ENCODE results near the gene TUBB4A. TPM values are rescaled to one million over a fixed set of nuclear protein-coding genes. Genes with fewer than 3 reads are reported as not detected.

The TUBB4A gene
- total and polyA plus RNA-seq, 10 of the 15 experiments (the other 5 are each of a cell fraction or from before 2014, with no cell fraction given) = 0.29 to 22.4 (median 3.8) TPM

DNA sequence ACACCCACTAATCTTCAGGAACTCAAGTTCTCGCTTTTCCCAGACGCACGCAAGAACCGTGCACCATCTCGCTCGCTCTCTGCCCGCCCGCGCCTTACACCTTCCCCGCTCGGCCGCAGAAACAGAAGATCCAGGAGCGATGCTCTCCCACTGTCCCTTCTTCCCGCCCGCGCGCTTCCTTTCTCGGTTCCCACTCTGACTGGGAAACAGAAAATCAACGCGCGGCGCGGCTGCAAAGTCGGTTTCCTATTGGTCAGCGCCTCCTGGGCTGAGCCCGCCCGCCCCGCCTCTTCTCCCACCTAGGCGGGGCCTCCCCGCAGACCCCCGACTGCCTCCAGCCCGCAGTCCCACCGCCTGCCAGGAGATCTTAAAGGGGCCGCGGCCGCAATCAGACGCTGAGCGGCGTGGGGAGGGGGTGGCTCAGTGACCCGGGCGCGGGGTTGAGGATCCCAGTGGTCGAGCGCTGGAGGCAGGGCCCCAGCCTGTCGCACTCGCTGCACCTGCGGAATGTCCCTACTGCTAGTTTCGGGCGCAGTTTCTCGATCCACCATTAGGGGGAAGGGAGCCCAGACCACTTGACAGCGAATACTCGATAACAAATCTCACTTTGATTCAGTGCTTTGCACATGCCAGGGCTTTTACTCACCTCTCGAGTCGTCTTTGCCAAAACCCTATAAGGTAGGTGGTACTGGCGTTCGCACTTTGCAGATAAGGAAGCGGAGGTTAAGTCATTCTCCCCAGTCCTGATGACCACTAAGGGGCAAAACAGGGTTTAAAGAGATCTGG is 41.8 kb downstream of the TUBB4A start (continued):
- TF ChIP-seq SP1 (IDR thresholded peaks at IDR 0.05; ENCODE audit: low read depth, low read length) (peak; percentile 59), SPI1 (IDR thresholded peaks at IDR 0.05; ENCODE audit: borderline replicate concordance, insufficient read depth, low read depth, low read length) (peak; percentile 28; the same call in 1 of the 2 replicates), IKZF1 (conservative IDR thresholded peaks at IDR 0.05) (peak; percentile 93), NR2C1 (IDR thresholded peaks at IDR 0.05) (no peak), TCF12 (IDR thresholded peaks at IDR 0.05; ENCODE audit: low read depth, low read length) (peak; percentile 68; the same call in 1 of the 2 replicates), PAX5 (IDR thresholded peaks at IDR 0.05; ENCODE audit: borderline replicate concordance, low read depth, low read length) (peak; percentile 59), CHD2 (IDR thresholded peaks at IDR 0.05; ENCODE audit: borderline replicate concordance, low read depth, low read length) (peak; percentile 30; the same call in 1 of the 2 replicates), HSF1 (IDR thresholded peaks at IDR 0.05; ENCODE audit: low read depth, low read length) (no peak), SMC3 (IDR thresholded peaks at IDR 0.05; ENCODE audit: borderline replicate concordance, low read length) (peak; percentile 13; the same call in 1 of the 2 replicates), ESRRA (IDR thresholded peaks at IDR 0.05; ENCODE audit: low read length) (0 out of 2 replicates have a peak, but pooled peaks have one; percentile 24), JUND (IDR thresholded peaks at IDR 0.05; ENCODE audit: low read depth, low read length) (no peak), EP300 (IDR thresholded peaks at IDR 0.05; ENCODE audit: borderline replicate concordance in 1 of 2, control insufficient read depth in 1 of 2, low read depth in 2 of 2, low read length in 2 of 2) (no peak), IRF3 (IDR thresholded peaks at IDR 0.05) (no peak), ATF7 (IDR thresholded peaks at IDR 0.05; ENCODE audit: low read depth) (no peak; the same call in 1 of the 2 replicates), ZNF24 (IDR thresholded peaks at IDR 0.05) (0 out of 2 replicates have a peak, but pooled peaks have one; percentile 23), CHD4 (IDR thresholded peaks at IDR 0.05) (no peak), HCFC1 (IDR thresholded peaks at IDR 0.05; ENCODE audit: low read length) (no peak), HDGF (IDR thresholded peaks at IDR 0.05) (peak; percentile 20; the same call in 1 of the 2 replicates), BHLHE40 (IDR thresholded peaks at IDR 0.05; ENCODE audit: borderline replicate concordance in 1 of 2, low read depth in 2 of 2, low read length in 1 of 2) (peak; percentile 73 to 79), STAT1 (conservative IDR thresholded peaks at IDR 0.05) (peak; percentile 73; the same call in 1 of the 2 replicates)
- TF ChIP-seq, protein P1, sequence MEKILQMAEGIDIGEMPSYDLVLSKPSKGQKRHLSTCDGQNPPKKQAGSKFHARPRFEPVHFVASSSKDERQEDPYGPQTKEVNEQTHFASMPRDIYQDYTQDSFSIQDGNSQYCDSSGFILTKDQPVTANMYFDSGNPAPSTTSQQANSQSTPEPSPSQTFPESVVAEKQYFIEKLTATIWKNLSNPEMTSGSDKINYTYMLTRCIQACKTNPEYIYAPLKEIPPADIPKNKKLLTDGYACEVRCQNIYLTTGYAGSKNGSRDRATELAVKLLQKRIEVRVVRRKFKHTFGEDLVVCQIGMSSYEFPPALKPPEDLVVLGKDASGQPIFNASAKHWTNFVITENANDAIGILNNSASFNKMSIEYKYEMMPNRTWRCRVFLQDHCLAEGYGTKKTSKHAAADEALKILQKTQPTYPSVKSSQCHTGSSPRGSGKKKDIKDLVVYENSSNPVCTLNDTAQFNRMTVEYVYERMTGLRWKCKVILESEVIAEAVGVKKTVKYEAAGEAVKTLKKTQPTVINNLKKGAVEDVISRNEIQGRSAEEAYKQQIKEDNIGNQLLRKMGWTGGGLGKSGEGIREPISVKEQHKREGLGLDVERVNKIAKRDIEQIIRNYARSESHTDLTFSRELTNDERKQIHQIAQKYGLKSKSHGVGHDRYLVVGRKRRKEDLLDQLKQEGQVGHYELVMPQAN (conservative IDR thresholded peaks at IDR 0.05) = peak; percentile 4; the same call in 1 of the 2 replicates
- TF ChIP-seq, protein P2, sequence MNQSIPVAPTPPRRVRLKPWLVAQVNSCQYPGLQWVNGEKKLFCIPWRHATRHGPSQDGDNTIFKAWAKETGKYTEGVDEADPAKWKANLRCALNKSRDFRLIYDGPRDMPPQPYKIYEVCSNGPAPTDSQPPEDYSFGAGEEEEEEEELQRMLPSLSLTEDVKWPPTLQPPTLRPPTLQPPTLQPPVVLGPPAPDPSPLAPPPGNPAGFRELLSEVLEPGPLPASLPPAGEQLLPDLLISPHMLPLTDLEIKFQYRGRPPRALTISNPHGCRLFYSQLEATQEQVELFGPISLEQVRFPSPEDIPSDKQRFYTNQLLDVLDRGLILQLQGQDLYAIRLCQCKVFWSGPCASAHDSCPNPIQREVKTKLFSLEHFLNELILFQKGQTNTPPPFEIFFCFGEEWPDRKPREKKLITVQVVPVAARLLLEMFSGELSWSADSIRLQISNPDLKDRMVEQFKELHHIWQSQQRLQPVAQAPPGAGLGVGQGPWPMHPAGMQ (IDR thresholded peaks at IDR 0.05; ENCODE audit: borderline replicate concordance) = no peak

All from GM12878 (cell line).